ENCODE measurements around the gene ZNF805.

GRCh38 chr19:57290970-57291369 lies 50.5 kb downstream of the ZNF805 start:
- TF ChIP-seq REST (IDR thresholded peaks at IDR 0.05; ENCODE audit: low read depth, low read length) (no peak), EZH2phosphoT487 (IDR thresholded peaks at IDR 0.05; ENCODE audit: borderline replicate concordance, low read depth) (no peak), SMC3 (IDR thresholded peaks at IDR 0.05; ENCODE audit: low read depth, low read length) (no peak), NFIC (IDR thresholded peaks at IDR 0.05; ENCODE audit: borderline replicate concordance) (no peak), CHD2 (IDR thresholded peaks at IDR 0.05; ENCODE audit: low read length, partially characterized antibody) (no peak)
- TF ChIP-seq, protein P1, sequence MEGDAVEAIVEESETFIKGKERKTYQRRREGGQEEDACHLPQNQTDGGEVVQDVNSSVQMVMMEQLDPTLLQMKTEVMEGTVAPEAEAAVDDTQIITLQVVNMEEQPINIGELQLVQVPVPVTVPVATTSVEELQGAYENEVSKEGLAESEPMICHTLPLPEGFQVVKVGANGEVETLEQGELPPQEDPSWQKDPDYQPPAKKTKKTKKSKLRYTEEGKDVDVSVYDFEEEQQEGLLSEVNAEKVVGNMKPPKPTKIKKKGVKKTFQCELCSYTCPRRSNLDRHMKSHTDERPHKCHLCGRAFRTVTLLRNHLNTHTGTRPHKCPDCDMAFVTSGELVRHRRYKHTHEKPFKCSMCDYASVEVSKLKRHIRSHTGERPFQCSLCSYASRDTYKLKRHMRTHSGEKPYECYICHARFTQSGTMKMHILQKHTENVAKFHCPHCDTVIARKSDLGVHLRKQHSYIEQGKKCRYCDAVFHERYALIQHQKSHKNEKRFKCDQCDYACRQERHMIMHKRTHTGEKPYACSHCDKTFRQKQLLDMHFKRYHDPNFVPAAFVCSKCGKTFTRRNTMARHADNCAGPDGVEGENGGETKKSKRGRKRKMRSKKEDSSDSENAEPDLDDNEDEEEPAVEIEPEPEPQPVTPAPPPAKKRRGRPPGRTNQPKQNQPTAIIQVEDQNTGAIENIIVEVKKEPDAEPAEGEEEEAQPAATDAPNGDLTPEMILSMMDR (IDR thresholded peaks at IDR 0.05), result no peak
